Adrenal gland (tissue), 5 donors: Measurements from ENCODE around the gene ANXA6.

ENCODE experiments used
- CTCF ChIP-seq, 6 experiments: fragments of 450-650 bp in 4 of 6; fragments of 200-600 bp in 2 of 6; sonication (generic) in 1 of 6; IDR thresholded peaks; 1 replicate in 5 of 6; 2 replicates in 1 of 6; pipeline versions ENCODE4 v1.5.1 to v1.8.0; 2016 to 2021; ENCODE audit warnings: antibody characterized with exemption in 6 of 6, mild to moderate bottlenecking in 2 of 6, moderate library complexity in 1 of 6
- POLR2A ChIP-seq, 2 donors: fragments of 450-650 bp; IDR thresholded peaks; one replicate each; pipeline ENCODE4 v1.6.1; 2017; ENCODE audit warnings: antibody characterized with exemption in 2 of 2, mild to moderate bottlenecking in 2 of 2, moderate library complexity in 1 of 2
- donor health status: DM: no; HTN: no; CAD: no.

GRCh38 chr5:151155775-151156506 is 1.6 kb downstream of the ANXA6 start:
- TF ChIP-seq CTCF (IDR thresholded peaks at IDR 0.05): peak in 1 of 6 experiments; percentile 9
- peak in 1 of 2 donors; percentile 31 for TF ChIP-seq POLR2A (IDR thresholded peaks at IDR 0.05)
